K562 (cell line): ENCODE results near the gene LIFR.

Source experiments
- BRCA1 ChIP-seq, 2 experiments: fragments of 450-650 bp in 1 of 2; sonication (generic) in 1 of 2; formaldehyde crosslinking in 1 of 2; IDR thresholded peaks; 2 replicates each; pipeline versions ENCODE4 v1.5.0 to v1.6.1; 2017 to 2020; ENCODE audit warnings: mild to moderate bottlenecking in 1 of 2, missing genetic modification reagents in 1 of 2
- CTCF ChIP-seq, 3 experiments: IDR thresholded peaks in 2 of 3; conservative IDR thresholded peaks in 1 of 3; 2 replicates each; pipeline ENCODE4 v1.5.1; 2011 to 2012; ENCODE audit warnings: low read length in 3 of 3, mild to moderate bottlenecking in 3 of 3, control low read depth in 2 of 3, improper control_type of control experiment in 1 of 3, inconsistent platforms in 1 of 3, low read depth in 1 of 3, mixed read lengths in 1 of 3, moderate library complexity in 1 of 3; ENCODE audit not compliant: insufficient read depth in 2 of 3
- E2F6 ChIP-seq, 2 experiments: IDR thresholded peaks; 2 replicates each; pipeline ENCODE4 v1.6.1; 2011; ENCODE audit warnings: borderline replicate concordance in 1 of 2, control low read depth in 1 of 2, low read depth in 1 of 2, low read length in 1 of 2, mild to moderate bottlenecking in 1 of 2, mixed read lengths in 1 of 2, moderate library complexity in 1 of 2; ENCODE audit not compliant: insufficient read depth in 1 of 2, insufficient read length in 1 of 2, poor library complexity in 1 of 2, severe bottlenecking in 1 of 2; ENCODE audit errors: extremely low read depth in 1 of 2
- EGR1 ChIP-seq: fragments of 450-650 bp; conservative IDR thresholded peaks from 2 replicates; pipeline ENCODE4 v1.6.1; 2017; ENCODE audit warnings: mild to moderate bottlenecking
- ILF3 ChIP-seq: fragments of 450-650 bp; IDR thresholded peaks from 2 replicates; pipeline ENCODE4 v1.6.1; 2018; ENCODE audit warnings: antibody characterized with exemption, mild to moderate bottlenecking, moderate library complexity, borderline replicate concordance
- MEF2A ChIP-seq: IDR thresholded peaks from 2 replicates; pipeline ENCODE4 v1.6.1; 2011; ENCODE audit warnings: low read depth, mild to moderate bottlenecking, low read length, moderate library complexity; ENCODE audit not compliant: control insufficient read depth
- MXI1 ChIP-seq: IDR thresholded peaks from 2 replicates; pipeline ENCODE4 v1.6.1; 2011; ENCODE audit warnings: low read depth, mild to moderate bottlenecking, improper control_type of control experiment, low read length
- MYNN ChIP-seq, 2 experiments: sonication (generic); formaldehyde crosslinking in 1 of 2; IDR thresholded peaks; 2 replicates each; pipeline versions ENCODE4 v1.5.0 to v1.6.1; 2016 to 2020; ENCODE audit warnings: antibody characterized with exemption in 1 of 2, missing genetic modification reagents in 1 of 2
- NFE2 ChIP-seq: IDR thresholded peaks from 2 replicates; pipeline ENCODE4 v1.6.1; 2014; ENCODE audit warnings: antibody characterized with exemption, low read depth
- SMAD4 ChIP-seq: fragments of 250-450 bp; sonication (Bioruptor Pico); conservative IDR thresholded peaks from 2 replicates; pipeline ENCODE4 v1.8.0; 2021; ENCODE audit warnings: inconsistent platforms, mild to moderate bottlenecking, moderate library complexity

DNA sequence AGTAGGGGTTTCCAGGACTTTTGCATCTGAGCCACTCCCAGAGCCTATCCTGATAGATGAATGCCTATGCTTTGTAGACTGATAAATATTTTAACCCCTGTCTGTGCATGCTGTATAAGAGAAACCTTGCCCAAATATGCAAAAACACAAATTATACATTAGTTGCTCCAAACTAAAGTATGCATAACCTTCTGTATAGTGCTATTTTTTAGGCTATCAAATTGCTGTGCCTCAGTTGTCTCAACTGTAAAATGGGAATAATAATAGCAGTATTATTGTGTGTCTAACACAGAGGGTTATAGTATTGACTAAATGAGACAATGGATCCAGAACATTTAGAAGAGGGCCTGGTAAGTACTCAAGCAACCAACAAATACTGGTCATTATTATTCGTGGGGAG lies 117.7 kb downstream of the LIFR start:
- TF ChIP-seq MEF2A (no peak), E2F6 (IDR thresholded peaks at IDR 0.05; ENCODE audit: borderline replicate concordance in 1 of 2, extremely low read depth in 1 of 2, insufficient read depth in 1 of 2, insufficient read length in 1 of 2, low read depth in 1 of 2, low read length in 1 of 2, poor library complexity in 1 of 2, severe bottlenecking in 1 of 2) (no peak), ILF3 (no peak), NFE2 (no peak), MYNN (IDR thresholded peaks at IDR 0.05) (no peak), MYNN (CRISPR knock-in tag; IDR thresholded peaks at IDR 0.05) (no peak), CTCF (IDR thresholded peaks at IDR 0.05 in 2 of 3, conservative IDR thresholded peaks at IDR 0.05 in 1 of 3; ENCODE audit: insufficient read depth in 2 of 3, low read depth in 1 of 3, low read length in 3 of 3) (no peak), MXI1 (no peak), BRCA1 (IDR thresholded peaks at IDR 0.05) (no peak), BRCA1 (CRISPR knock-in tag; IDR thresholded peaks at IDR 0.05) (no peak), SMAD4 (CRISPR knock-in tag) (no peak), EGR1 (no peak)
